ENCODE measurements around the gene FNTB.

Gene FNTB

DNA sequence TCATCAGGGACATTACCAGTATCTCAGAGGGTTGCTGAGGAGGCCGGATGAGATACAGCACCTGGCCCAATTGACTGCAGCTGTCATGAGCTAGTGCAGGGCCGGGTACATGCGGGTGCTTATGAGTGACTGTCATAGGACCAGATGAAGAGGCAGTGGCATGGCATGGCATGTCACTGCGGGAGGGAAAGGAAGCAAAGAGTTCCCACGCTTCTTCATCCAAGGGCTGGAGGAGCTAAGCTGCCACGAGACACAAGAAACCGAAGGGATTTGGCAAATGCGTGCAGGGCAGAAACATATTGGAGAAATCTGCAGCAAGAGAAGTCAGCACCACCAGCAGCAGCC is 33.4 kb upstream of the FNTB start:
- DNase-seq (ENCODE audit: low read depth), result no peak

DNA sequence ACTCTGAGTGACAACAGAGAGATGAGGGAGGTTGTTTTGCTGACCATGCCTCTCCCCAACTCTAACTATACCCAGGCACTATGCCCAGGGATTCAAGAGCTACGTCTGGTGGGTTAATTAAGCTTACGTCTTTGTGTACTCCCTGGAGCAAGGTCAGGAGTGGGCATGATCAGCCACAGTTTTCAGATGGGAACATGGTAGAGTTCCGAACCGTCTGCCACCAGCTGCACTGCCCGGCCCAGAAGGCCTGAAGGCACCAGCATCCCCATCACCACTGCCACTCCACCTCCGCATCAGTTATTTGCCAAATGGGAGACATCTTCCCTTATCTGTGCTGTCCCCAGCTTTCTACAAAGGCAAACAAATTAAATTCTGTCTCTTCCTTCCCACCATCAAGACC is 33.0 kb upstream of the FNTB start:
- no peak for DNase-seq (ENCODE audit: low read depth)

DNA sequence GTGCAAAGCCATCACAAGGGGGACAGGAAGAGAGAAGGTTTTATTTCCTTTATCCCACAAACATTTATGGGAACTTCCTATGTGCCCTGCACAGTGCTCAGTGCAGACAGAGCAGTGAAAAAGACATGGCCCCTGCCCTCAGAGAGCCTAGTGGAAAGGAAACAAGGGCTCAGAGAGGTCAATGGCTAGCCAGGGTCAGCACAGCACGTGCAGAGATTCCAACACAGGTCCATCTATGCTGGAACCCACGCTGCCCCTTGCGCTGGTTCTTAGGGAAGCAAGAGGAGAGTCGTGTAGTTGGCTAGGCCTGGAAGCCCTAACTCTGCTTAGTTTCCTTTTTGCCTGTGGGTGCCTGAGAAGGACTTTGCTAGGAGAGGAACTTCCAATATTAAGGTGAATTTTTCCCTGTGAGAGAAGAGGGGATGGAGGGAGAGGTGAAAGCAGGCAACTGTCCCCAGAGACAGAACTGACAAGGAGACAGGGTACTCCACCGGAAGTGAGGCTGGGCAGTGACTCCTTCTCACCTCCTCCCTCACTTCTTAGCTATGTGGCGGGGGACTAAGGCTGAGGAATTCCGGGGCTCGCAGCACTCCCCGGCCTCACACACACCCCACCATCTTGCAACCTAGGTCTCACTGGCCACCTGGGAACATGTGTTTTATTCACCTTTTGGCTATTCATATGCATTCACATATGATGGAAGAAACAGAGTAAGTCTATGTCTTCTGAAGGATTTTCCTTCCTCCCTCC is 32.0 kb upstream of the FNTB start:
- DNase-seq (ENCODE audit: low read depth), result no peak

DNA sequence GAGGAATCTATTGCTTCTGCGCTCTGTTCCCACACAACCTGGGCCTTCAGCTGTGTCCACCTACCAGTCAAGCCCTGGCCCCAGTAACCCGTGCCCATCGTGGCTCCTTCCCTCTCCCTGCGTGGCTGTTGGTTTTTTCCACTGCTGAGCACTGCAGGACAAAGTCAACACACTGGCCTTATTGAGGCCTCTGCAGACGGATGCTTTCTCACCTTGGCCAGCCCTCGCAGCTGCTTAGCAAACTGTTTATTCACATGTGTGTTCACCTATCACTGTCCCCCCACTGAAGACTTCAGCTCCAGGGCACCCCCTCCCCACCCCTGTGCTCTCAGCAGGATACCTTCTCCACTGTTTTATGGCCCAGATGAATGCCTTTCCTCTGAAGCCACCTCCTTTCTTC is 31.4 kb upstream of the FNTB start:
- no peak for DNase-seq (ENCODE audit: low read depth)

DNA sequence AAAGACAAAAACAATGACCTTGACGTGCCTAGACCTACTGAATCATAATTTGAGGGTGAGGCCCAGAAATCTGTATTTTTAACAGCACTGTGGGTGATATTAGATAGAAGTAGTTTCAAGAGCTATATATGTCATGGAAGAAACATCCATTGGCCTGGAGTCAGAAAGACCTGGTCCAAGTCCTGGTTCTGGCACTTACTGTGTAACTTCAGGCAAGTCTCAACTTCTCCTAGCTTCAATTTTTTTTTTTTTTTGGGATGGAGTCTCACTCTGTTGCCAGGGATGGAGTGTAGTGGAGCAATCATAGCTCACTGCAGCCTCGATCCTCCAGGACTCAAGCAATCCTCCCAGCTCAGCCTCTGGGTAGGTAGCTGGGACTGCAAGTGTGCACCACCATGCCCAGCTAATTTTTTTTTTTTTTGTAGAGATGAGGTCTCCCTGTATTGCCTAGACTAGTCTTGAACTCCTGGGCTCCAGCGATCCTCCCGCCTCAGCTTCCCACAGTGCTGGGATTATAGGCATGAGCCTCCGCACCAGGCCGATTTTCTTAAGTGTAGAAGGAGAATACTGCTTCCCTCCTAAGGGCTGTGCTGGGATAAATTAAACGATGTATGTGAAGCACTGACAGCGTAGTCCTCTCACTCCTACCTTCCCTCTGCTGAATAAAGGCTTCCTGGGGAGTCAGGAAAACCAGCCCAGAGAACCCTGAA is 29.8 kb upstream of the FNTB start:
- no peak for DNase-seq (ENCODE audit: low read depth)

DNA sequence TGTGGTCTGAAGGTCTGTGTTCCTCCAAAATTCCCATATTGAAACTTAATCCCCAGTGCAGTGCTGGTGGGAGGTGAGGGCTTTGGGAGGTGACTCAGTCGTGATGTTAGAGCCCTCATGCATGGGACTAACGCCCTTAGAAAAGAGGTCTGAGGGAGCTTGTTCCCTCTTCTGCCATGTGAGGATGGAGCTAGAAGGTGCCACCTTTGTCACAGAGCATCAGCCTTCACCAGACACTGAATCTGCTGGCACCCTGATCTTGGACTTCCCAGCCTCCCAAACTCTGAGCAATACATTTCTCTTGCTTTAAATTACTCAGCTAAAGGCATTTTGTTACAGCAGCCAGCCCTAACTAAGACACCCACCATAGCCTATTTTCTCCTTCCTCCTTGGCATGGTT is 28.5 kb upstream of the FNTB start:
- no peak for DNase-seq (ENCODE audit: low read depth)

DNA sequence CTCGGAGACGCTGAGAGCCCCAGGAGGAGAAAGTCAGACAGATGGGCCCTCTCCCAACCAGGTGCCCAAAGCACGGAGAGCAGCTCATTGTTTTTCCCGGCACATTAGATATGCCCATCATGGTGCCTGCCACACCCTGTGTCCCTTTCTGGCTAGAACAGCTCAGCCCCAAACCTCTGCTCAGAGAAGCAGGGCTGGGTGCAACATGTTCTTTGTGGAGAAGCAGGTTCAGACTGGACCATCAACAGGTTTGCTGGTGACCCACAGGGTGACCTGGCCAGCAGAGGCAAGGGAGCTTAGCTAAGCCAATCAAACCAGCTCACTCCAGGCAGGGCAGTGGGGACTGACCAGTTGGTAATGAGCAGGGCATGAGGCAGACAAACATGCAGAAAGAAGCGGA is 28.0 kb upstream of the FNTB start:
- DNase-seq (ENCODE audit: low read depth), result no peak

DNA sequence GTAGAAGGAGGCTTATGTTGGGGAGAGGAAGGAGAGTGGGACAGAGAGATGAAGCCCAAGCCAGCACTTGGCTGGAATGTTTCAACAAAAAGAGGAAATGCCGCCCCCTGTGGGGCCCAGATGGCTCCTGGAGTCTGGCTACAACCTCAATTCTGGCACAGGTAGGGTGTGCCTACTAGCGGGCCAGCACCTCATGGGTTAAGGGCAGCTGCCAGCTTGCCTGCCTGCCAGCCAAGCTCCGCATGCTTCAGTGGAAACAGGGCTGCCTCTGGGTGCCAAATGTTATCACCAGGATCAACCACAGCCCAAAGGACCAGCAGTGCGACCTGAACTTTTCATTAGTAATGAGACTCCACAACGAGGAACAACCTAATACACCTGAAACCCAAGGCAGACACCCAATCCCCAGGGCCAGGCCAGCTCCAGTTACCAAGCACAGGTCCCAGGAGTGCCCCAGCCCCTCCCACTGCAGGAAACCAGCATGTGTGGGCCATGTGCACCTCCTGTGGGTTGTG is 25.9 kb upstream of the FNTB start:
- no peak for DNase-seq (ENCODE audit: low read depth)

DNA sequence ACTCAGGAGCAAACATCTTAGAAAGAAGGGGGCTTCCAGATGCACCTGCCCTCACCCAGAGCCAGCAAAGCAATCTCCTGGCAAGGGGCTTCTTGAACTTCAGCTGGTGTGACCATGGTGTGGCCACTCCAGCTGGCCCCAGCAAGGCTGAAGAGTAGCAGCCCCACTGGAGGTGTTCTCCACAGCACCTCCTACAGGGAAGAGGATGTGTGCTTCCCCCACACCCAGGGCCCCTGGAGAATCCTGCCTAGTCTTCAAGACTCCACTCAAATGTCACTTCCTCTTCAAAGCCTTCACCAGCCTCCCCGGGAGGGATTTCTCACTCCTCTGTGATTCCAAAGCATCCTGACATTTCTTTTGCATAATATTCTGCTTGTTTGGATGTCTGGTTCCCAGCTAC is 23.1 kb upstream of the FNTB start:
- no peak for DNase-seq (ENCODE audit: low read depth)

DNA sequence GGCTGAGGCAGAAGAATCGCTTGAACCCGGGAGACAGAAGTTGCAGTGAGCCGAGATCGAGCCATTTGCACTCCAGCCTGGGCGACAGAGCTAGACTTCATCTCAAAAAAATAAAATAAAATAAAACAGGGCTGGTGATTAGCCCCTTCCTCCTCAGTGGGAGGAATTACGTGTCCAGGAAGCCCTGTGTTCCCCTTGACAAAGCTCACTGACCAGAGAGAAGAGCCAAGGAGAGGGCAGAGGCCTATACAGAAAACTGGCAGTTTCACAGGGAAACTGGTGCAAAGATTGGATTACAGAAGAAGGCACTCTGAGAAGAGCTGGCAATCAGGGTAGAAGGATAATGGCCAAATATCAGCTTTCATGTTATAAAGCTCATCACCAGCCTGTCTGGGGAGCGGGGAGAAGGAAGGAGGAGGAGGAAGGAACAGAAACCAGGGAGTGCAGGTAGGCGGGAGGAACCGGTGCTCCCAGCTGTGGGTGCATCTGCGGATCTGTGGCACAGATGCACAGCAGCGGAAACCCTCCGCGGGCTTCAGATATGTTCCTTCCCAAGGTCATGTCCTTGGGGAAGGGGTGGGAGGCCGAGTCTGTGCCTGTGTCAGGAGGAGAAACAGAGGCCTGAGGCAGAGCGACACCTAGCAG is 21.2 kb upstream of the FNTB start:
- no peak for DNase-seq (ENCODE audit: low read depth)

DNA sequence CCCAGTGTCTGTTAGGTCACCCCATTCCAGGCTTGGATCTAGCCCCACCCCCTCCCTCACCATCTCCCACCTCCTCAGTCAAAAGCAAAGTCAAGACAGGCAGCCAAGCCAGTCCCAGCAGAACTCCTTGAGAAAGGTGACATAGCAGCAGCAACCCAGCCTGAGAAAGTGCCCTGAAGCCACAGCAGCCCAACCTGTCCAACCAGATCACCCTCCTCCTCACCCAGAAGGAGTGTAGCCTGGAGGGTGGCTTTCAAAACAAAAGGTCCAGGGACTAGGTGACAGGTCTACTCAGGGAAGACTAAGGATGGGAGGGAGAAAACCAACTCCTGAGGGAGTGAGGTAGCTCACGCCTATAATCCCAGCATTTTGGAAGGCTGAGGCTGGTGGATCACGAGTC is 19.7 kb upstream of the FNTB start:
- no peak for DNase-seq (ENCODE audit: low read depth)

DNA sequence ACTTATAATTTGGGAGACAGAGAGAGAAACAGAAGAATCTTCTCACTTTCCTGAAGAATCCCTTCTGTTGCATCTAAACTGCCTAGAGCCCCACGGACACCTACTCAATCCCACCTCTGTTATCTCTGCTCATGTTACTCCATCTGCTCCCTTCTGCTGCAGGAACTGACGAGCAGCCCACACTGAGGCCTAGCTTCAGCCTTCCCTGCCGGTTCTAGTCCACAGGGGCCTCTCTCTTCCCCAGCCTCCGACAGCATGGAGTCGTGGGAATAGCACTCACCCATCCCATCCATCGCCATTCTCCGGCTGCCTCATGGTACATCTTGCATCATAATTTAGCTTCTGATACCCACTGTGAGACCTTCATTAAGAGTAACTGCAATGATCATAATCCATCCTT is 18.5 kb upstream of the FNTB start:
- DNase-seq (ENCODE audit: low read depth), result no peak

DNA sequence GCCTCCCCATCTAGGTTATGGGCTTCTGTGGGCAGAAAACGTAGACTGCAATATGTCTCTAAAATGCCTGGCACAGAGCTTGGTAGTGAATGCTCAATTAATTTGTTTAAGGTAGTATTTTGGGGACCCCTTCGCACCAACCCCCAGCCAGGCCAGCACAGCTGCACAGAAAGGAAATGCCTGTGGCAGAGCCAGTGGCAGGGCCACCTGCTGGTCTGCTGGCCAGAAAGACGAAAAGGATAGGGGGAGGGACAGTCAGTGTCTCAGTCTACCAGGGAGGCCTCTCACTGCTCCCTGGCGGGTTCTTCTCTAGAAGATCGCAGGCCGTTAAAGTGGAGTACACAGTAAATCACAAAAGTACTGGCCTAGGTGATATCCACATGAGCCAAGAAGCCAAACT is 18.0 kb upstream of the FNTB start:
- no peak for DNase-seq (ENCODE audit: low read depth)

DNA sequence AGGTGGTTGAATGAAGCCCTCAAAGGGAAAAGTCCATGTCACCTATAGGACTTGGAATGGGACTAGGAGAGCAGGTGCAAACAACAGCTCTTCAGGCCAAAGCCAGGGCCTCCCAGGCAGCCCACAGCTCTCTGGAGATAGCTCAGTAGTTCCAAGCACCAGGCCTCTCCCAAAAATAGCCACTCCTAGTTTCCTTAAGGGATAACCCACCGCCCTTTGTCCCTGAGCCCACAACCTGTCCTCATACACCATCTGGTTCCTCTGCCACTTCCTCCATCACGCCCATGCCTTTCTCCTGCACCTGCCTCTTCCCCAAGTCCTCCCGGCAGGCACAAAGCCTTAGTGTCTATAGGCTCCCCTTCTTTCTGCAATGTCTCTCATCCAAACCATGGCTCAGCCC is 16.7 kb upstream of the FNTB start:
- DNase-seq (ENCODE audit: low read depth), result no peak

DNA sequence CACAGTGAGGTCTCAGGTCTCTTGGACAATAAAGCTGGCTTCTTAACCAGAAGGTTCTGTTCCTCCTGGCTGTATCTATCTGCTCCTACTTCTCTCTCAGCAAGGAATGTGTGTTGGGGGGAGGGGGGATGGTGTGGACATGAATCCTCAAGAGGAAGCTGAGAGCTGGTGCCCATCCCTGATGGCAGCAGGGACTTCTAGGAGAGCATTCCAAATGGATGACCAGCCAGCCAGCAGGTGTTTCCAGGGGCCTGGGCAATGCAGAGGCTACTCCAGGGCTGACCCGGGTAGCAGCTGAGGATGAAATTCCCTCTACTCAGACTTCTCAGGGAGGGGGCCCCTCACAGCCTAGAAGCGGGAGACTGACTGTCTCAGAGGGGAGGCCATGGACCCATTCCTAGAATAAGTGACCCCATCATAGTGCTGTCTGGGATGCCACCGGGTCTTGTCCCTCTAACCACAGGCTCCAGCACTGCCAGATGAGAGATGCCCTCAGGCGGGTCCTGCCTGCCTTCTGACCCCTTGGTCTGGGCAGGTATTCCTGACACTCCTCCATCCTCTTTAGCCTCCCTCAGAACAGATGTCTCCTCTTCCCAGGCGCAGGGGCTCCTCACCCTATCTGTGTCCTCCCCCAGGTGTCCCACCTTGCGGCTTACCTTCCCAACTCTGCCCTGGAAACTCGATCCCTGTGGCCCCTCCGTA is 15.8 kb upstream of the FNTB start:
- DNase-seq (ENCODE audit: low read depth), result no peak

DNA sequence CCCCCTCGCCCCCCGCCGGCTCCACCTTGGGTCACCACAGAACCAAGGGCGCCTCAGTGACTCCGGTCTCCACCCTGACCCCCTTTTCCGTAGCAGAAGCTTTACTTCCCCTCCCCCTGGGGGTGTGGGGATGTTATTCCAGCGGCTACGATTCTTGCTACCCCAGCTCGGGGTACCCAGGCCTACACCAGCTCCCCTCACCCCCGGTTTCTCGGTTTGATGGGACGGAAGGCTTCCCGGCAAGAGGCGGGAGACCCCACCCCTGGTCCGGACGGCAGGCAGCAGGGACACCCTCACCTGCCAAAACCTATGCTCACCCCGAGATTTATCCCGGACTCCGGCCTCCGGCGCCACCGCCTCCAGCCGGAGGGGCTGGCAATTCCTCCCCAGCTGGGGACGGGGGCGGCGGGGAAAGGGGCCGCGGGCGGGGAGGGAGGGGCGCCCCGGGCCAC is 15.2 kb upstream of the FNTB start:
- DNase-seq (ENCODE audit: low read depth), result no peak

DNA sequence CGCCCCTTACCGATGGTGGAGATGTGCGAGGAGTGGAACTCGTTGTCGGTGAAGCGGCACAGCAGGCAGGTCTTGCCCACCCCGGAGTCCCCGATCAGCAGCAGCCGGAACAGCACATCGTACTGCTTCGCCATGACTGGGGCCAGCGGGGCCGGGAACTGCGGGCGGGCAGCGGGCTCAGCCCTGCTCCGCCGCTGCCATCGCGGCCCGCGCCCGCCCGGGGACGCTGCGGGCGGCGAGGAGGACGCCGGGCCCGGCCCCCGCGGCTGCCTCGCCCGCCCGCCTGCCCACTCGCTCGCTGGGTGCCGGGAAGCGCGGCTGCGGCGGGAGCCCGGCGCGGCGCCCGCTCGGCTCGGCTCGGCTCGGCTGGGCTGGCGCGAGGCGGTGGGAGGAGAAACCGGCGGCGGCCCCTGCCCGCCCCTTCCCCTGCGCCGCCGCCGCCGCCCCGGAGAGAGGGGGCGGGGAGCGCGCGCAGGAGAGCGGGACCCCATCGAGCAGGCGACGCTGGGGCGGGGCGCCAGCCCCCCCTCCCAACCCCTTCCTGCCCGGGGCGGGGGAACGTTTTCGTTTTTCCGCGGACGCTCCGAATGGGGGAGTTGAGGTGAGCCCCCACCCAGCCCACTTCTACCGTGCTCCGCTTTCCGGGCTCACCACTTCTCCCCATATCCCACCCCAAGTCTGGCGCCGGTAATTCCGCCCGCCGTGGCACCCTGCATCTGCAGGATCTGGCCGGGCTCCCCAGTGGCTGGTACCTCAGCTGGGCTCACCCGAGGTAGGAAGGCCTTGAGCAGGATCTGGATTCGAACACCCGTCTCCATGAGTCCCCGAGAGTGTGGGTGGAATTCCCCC is 14.5 kb upstream of the FNTB start, which contains the start of gene RAB15:
Gene RAB15, minus strand, starts transcription at position 394 of the 849 bp plus-strand sequence. Its CDS starts 260 bp downstream, at position 134.
- no peak for DNase-seq (ENCODE audit: low read depth)

DNA sequence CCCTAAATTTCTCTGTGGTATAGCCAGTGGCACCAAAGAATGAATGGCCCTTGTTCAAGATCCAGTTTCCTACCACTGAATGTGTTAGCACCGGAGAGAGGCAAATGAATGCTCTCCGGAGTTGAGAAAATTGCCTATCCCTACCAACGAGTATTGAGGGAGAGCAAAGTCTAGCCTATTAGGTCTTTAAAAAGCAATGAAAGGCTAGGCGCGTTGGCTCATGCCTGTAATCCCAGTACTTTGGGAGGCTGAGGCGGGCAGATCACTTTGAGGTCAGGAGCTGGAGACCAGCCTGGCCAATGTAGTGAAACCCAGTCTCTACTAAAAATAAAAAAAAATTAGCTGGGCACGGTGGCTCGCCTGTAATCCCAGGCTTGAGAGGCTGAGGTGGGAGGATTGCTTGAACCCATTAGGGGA is 13.7 kb upstream of the FNTB start:
- no peak for DNase-seq (ENCODE audit: low read depth)

DNA sequence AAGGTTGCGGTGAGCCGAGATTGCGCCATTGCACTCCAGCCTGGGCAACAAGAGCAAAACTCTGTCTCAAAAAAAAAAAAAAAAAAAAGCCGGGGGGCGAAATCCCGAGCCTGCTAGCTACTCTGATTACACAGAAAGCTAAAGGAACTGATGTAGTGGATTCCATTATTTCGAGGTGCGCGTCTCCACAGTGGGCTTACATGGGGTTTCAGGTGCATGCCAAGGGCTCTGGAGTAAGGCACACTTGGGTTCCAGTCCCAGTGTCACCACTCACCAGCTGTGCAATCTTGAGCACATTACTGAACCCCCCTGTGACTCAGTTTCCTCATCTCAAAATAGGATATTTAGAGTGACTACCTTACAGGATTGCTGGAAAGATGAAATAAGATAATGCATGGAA is 12.9 kb upstream of the FNTB start:
- DNase-seq (ENCODE audit: low read depth), result no peak

DNA sequence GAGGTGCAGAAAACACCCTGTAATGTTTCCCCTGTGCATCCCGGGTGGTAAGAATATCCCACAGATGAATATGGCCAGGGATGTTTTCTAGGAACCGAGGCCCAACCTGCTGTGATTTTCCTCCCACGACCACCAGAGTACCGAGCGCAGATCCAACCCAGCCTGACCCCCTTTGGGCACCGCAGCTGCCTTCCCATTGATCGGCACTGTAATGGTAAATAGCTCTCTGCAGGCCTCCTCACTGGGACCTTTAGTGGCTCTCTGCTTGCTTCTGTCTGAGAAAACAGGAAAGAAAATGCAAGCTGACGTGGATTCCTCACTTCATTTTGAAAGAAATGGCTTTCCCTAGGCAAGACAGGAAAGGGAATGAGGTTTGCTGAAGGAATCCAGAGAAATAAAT is 12.1 kb upstream of the FNTB start:
- no peak for DNase-seq (ENCODE audit: low read depth)

DNA sequence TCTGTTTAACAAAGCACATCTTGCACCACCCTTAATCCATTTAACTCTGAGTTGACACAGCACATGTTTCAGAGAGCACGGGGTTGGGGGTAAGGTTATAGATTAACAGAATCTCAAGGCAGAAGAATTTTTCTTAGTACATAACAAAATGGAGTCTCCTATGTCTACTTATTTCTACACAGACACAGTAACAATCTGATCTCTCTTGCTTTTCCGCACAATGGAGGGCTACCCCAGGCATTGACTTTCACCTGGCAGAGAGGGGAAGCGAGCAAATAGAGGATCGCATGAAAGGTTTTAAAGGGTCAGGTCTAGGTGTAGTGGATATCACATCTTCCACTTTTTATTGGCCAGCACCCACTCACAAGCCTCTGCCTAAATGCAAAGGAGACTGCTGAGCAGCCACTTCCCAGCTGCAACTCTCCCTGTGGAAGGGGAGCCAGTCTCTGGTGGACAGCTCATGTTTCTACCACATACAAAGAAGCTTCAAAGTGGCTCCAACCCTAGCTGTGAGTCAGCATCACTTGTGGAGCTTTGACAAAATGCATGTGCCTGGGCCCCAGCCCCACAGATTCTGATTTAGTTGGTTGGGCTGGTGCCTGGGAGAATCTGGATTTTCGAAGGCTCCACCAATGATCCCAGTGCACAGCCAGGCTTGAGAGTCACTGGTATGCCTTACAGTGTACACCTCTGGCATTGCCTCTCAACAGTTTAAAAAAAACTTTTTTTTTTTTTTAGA is 7.2 kb upstream of the FNTB start:
- DNase-seq (ENCODE audit: low read depth), result no peak
